Right atrium auricular region (tissue), 2 donors: ENCODE data around the gene NEDD4L. TPM values are rescaled to one million over a fixed set of nuclear protein-coding genes. Genes with fewer than 3 reads are reported as not detected.

Experiments
- DNase-seq: peaks from one replicate; pipeline ENCODE4 v3.0.0-alpha.2; 2019; ENCODE audit warnings: low spot score
- H3K27ac ChIP-seq, 2 donors: fragments of 200-600 bp; sonication (generic); 1 replicate in 1 of 2; 2 replicates in 1 of 2; pipeline ENCODE4 v1.5.1; 2016 to 2019
- H3K27me3 ChIP-seq, 2 donors: fragments of 200-600 bp; sonication (generic); one replicate each; pipeline versions ENCODE4 v1.5.1 to v1.6.0; 2017 to 2019
- H3K36me3 ChIP-seq: fragments of 200-600 bp; sonication (generic); one replicate; pipeline ENCODE4 v1.5.1; 2016
- H3K4me1 ChIP-seq, 2 donors: fragments of 200-600 bp; sonication (generic); one replicate each; pipeline versions ENCODE4 v1.5.1 to v1.6.0; 2017 to 2019
- H3K4me3 ChIP-seq, 2 donors: fragments of 200-600 bp; sonication (generic); 1 replicate in 1 of 2; 2 replicates in 1 of 2; pipeline ENCODE4 v1.5.1; 2017 to 2019; ENCODE audit warnings: mild to moderate bottlenecking in 1 of 2, moderate library complexity in 1 of 2
- H3K9me3 ChIP-seq, 2 donors: fragments of 200-600 bp; sonication (generic); one replicate each; pipeline ENCODE4 v1.5.1; 2019
- CTCF ChIP-seq, 2 donors: fragments of 200-600 bp; sonication (generic); IDR thresholded peaks; one replicate each; pipeline ENCODE4 v1.5.1; 2019; ENCODE audit warnings: antibody characterized with exemption in 2 of 2
- total RNA-seq, 2 donors: library from RNA; depleted of rRNA; stranded (reverse); fragments of >200 nt; gene quantifications; one replicate each; pipeline ENCODE4 v1.1.0, GENCODE V29; 2016

Gene NEDD4L
- total RNA-seq, 2 donors from 2014 or later = 45.0 to 68.0 TPM

GRCh38 chr18:58027341-58027740, 16.7 kb upstream of the NEDD4L start:
- no peaks in the 10 kb centered on the region for H3K9me3 ChIP-seq
- H3K4me1 ChIP-seq = no peaks in the 10 kb centered on the region
- no peak overlapping the region for H3K27ac ChIP-seq
- no peaks in the 10 kb centered on the region for H3K36me3 ChIP-seq
- no peak for TF ChIP-seq CTCF (IDR thresholded peaks at IDR 0.05)
- no peaks in the 10 kb centered on the region for H3K27me3 ChIP-seq
- no peak for DNase-seq
- no peak overlapping the region for H3K4me3 ChIP-seq

- H3K4me1 ChIP-seq = no peaks in the 10 kb centered on the region
- no peaks in the 10 kb centered on the region for H3K27me3 ChIP-seq
- no peaks in the 10 kb centered on the region for H3K9me3 ChIP-seq
- no peaks in the 10 kb centered on the region for H3K36me3 ChIP-seq
- no peak overlapping the region for H3K4me3 ChIP-seq
- TF ChIP-seq CTCF (IDR thresholded peaks at IDR 0.05) = no peak
- no peak for DNase-seq
- H3K27ac ChIP-seq = no peak overlapping the region
Measured at GRCh38 chr18:58028109-58028784, 15.8 kb upstream of the NEDD4L start.

- Histone ChIP-seq H3K27me3 (no peaks in the 10 kb centered on the region), H3K4me3 (no peak overlapping the region), H3K27ac (no peak overlapping the region), H3K36me3 (no peaks in the 10 kb centered on the region), H3K9me3 (no peaks in the 10 kb centered on the region), H3K4me1 (no peaks in the 10 kb centered on the region)
- TF ChIP-seq CTCF (IDR thresholded peaks at IDR 0.05) = no peak
- no peak for DNase-seq
Measured at GRCh38 chr18:58032233-58032632, 11.8 kb upstream of the NEDD4L start.

- no peaks in the 10 kb centered on the region for H3K4me1 ChIP-seq
- no peak overlapping the region for H3K4me3 ChIP-seq
- no peak for DNase-seq
- TF ChIP-seq CTCF (IDR thresholded peaks at IDR 0.05) = no peak
- H3K9me3 ChIP-seq = no peaks in the 10 kb centered on the region
- no peaks in the 10 kb centered on the region for H3K27me3 ChIP-seq
- no peak overlapping the region for H3K27ac ChIP-seq
- H3K36me3 ChIP-seq = no peaks in the 10 kb centered on the region
Measured at GRCh38 chr18:58033216-58033615, 10.8 kb upstream of the NEDD4L start.

- Histone ChIP-seq H3K9me3 (no peaks in the 10 kb centered on the region), H3K27me3 (no peaks in the 10 kb centered on the region), H3K27ac (no peak overlapping the region), H3K36me3 (no peaks in the 10 kb centered on the region), H3K4me3 (no peak overlapping the region), H3K4me1 (no peaks in the 10 kb centered on the region)
- TF ChIP-seq CTCF (IDR thresholded peaks at IDR 0.05) = no peak
- DNase-seq = no peak
Measured at GRCh38 chr18:58034370-58034769, 9.7 kb upstream of the NEDD4L start.

GRCh38 chr18:58037163-58037562, 6.9 kb upstream of the NEDD4L start:
- Histone ChIP-seq H3K27me3 (no peaks in the 10 kb centered on the region), H3K9me3 (no peaks in the 10 kb centered on the region), H3K4me3 (no peak overlapping the region), H3K36me3 (no peaks in the 10 kb centered on the region), H3K4me1 (no peaks in the 10 kb centered on the region), H3K27ac (no peak overlapping the region)
- no peak for TF ChIP-seq CTCF (IDR thresholded peaks at IDR 0.05)
- DNase-seq = no peak
